NB4 (cell line): ENCODE measurements around the gene GSKIP.

ENCODE experiments used
- DNase-seq: peaks from one replicate; pipeline ENCODE4 v3.0.0; 2010; ENCODE audit warnings: low read depth
- H3K4me3 ChIP-seq: one replicate; pipeline ENCODE4 v1.5.1; 2011; ENCODE audit warnings: mild to moderate bottlenecking, low read depth, low read length, moderate library complexity
- CTCF ChIP-seq: IDR thresholded peaks from one replicate; pipeline ENCODE4 v1.5.1; 2012; ENCODE audit warnings: low read depth, low read length
- MAX ChIP-seq: IDR thresholded peaks from 2 replicates; pipeline ENCODE4 v1.6.1; 2011; ENCODE audit warnings: low read depth, low read length
- MYC ChIP-seq: IDR thresholded peaks from 2 replicates; pipeline ENCODE4 v1.6.1; 2011; ENCODE audit warnings: low read depth, low read length
- POLR2A ChIP-seq: IDR thresholded peaks from 2 replicates; pipeline ENCODE4 v1.6.1; 2011; ENCODE audit warnings: mild to moderate bottlenecking; ENCODE audit not compliant: insufficient read length; ENCODE audit errors: extremely low read depth

Gene GSKIP

GRCh38 chr14:96416292-96416691, 53.0 kb downstream of the GSKIP start:
- H3K4me3 ChIP-seq: no peak overlapping the region
- TF ChIP-seq POLR2A (no peak), CTCF (no peak), MAX (no peak), MYC (no peak)
- DNase-seq: no peak

- no peak overlapping the region for H3K4me3 ChIP-seq
- no peak for DNase-seq
- TF ChIP-seq CTCF (no peak), MYC (no peak), MAX (no peak), POLR2A (no peak)
Measured at GRCh38 chr14:96417254-96417653, 53.9 kb downstream of the GSKIP start.

GRCh38 chr14:96418075-96418474, 54.7 kb downstream of the GSKIP start:
- no peak for DNase-seq
- TF ChIP-seq POLR2A (no peak), MYC (no peak), MAX (no peak), CTCF (no peak)
- H3K4me3 ChIP-seq: no peak overlapping the region

- no peak for DNase-seq
- TF ChIP-seq POLR2A (no peak), CTCF (no peak), MAX (no peak), MYC (no peak)
- H3K4me3 ChIP-seq: no peak overlapping the region
Measured at GRCh38 chr14:96421236-96421635, 57.9 kb downstream of the GSKIP start.

- TF ChIP-seq CTCF: no peak
- no peak for TF ChIP-seq MYC
- no peak for TF ChIP-seq POLR2A
- no peak for TF ChIP-seq MAX
- no peak overlapping the region for H3K4me3 ChIP-seq
Measured at GRCh38 chr14:96422992-96423391, 59.7 kb downstream of the GSKIP start.

GRCh38 chr14:96423446-96424108, 60.3 kb downstream of the GSKIP start:
- no peak for TF ChIP-seq MYC
- DNase-seq: no peak
- H3K4me3 ChIP-seq: no peak overlapping the region

More at GRCh38 chr14:96422992-96423391, 59.7 kb downstream of the GSKIP start:
- DNase-seq: no peak
